ENCODE results near the gene TUSC2. TPM values are rescaled to one million over a fixed set of nuclear protein-coding genes. Genes with fewer than 3 reads are reported as not detected.

Gene TUSC2
- total RNA-seq, 2 donors from 2014 or later: 23.5 to 28.1 TPM

GRCh38 chr3:50352781-50353180 is 24.8 kb upstream of the TUSC2 start:
- Histone ChIP-seq H3K4me1 (ENCODE audit: control insufficient read depth, insufficient read depth, low read length) (peaks cover 2% of the 10 kb centered on the region), H3K9ac (ENCODE audit: extremely low read depth, low read length, poor library complexity, severe bottlenecking) (no peak overlapping the region), H3K27ac (ENCODE audit: low read depth, low read length) (no peak overlapping the region), H3K36me3 (ENCODE audit: control insufficient read depth, insufficient read depth, low read length) (peaks cover 42% of the 10 kb centered on the region), H3K4me3 (ENCODE audit: low read length) (no peak overlapping the region), H3K27me3 (ENCODE audit: control insufficient read depth, insufficient read depth, low read length, poor library complexity, severe bottlenecking) (no peaks in the 10 kb centered on the region), H3K9me3 (ENCODE audit: control insufficient read depth, low read length) (no peaks in the 10 kb centered on the region)
- 33 to 81% methylated on average over 1 to 2 of the region's 2 CpGs for WGBS, 2 experiments (ENCODE audit: insufficient coverage in 1 of 2, insufficient read length in 1 of 2)
- Mint-ChIP-seq H3K27me3 (ENCODE audit: insufficient read depth) (peaks cover 1% of the 10 kb centered on the region), H3K4me3 (no peak overlapping the region), H3K9me3 (no peaks in the 10 kb centered on the region), H3K27ac (no peak overlapping the region), H3K4me1 (peaks cover 26% of the 10 kb centered on the region), H3K36me3 (ENCODE audit: low read depth) (peaks cover 18% of the 10 kb centered on the region)
- no peak for DNase-seq
- peak; percentile 55 for TF ChIP-seq CTCF (conservative IDR thresholded peaks at IDR 0.05)

GRCh38 chr3:50351323-50351697 is 23.3 kb upstream of the TUSC2 start:
- H3K36me3 ChIP-seq (ENCODE audit: control insufficient read depth, insufficient read depth, low read length): peaks cover 39% of the 10 kb centered on the region
- H3K27ac ChIP-seq (ENCODE audit: low read depth, low read length): no peak overlapping the region
- 87 to 93% methylated on average over 7 to 11 of the region's 11 CpGs for WGBS, 2 experiments (ENCODE audit: insufficient coverage in 1 of 2, insufficient read length in 1 of 2)
- Mint-ChIP-seq H3K9me3 (no peaks in the 10 kb centered on the region), H3K27me3 (ENCODE audit: insufficient read depth) (peaks cover 4% of the 10 kb centered on the region), H3K27ac (peak overlapping the region; percentile 61), H3K36me3 (ENCODE audit: low read depth) (peaks cover 21% of the 10 kb centered on the region), H3K4me1 (peaks cover 11% of the 10 kb centered on the region), H3K4me3 (peak overlapping the region; percentile 89)
- no peaks in the 10 kb centered on the region for H3K27me3 ChIP-seq (ENCODE audit: control insufficient read depth, insufficient read depth, low read length, poor library complexity, severe bottlenecking)
- H3K9ac ChIP-seq (ENCODE audit: extremely low read depth, low read length, poor library complexity, severe bottlenecking): no peak overlapping the region
- H3K9me3 ChIP-seq (ENCODE audit: control insufficient read depth, low read length): no peaks in the 10 kb centered on the region
- no peaks in the 10 kb centered on the region for H3K4me1 ChIP-seq (ENCODE audit: control insufficient read depth, insufficient read depth, low read length)
- peak overlapping the region; percentile 93 for H3K4me3 ChIP-seq (ENCODE audit: low read length)
- no peak for DNase-seq
- TF ChIP-seq CTCF (conservative IDR thresholded peaks at IDR 0.05): no peak

GRCh38 chr3:50350527-50351322 is 22.7 kb upstream of the TUSC2 start, which contains the start of the genes CYB561D2 and NPRL2:
CYB561D2 (plus strand) TSS chr3:50350862; CDS start chr3:50351434, 572 bp downstream.
NPRL2 (minus strand) TSS chr3:50350775; CDS start chr3:50350652, 123 bp downstream.
- WGBS, 2 experiments (ENCODE audit: insufficient coverage in 1 of 2, insufficient read length in 1 of 2): 2 to 3% methylated on average over 49 to 64 of the region's 64 CpGs
- Mint-ChIP-seq H3K4me1 (peaks cover 11% of the 10 kb centered on the region), H3K36me3 (ENCODE audit: low read depth) (peaks cover 20% of the 10 kb centered on the region), H3K27me3 (ENCODE audit: insufficient read depth) (peaks cover 8% of the 10 kb centered on the region), H3K27ac (peak within 1 kb of the TSS; percentile 93), H3K9me3 (no peaks in the 10 kb centered on the region), H3K4me3 (peak within 1 kb of the TSS; percentile 89)
- peaks cover 33% of the 10 kb centered on the region for H3K36me3 ChIP-seq (ENCODE audit: control insufficient read depth, insufficient read depth, low read length)
- peak within 1 kb of the TSS; percentile 62 for H3K9ac ChIP-seq (ENCODE audit: extremely low read depth, low read length, poor library complexity, severe bottlenecking)
- H3K27me3 ChIP-seq (ENCODE audit: control insufficient read depth, insufficient read depth, low read length, poor library complexity, severe bottlenecking): no peaks in the 10 kb centered on the region
- no peak for TF ChIP-seq CTCF (conservative IDR thresholded peaks at IDR 0.05)
- DNase-seq: peak; percentile 98
- peak within 1 kb of the TSS; percentile 34 for H3K27ac ChIP-seq (ENCODE audit: low read depth, low read length)
- peak within 1 kb of the TSS; percentile 93 for H3K4me3 ChIP-seq (ENCODE audit: low read length)
- H3K9me3 ChIP-seq (ENCODE audit: control insufficient read depth, low read length): no peaks in the 10 kb centered on the region
- no peaks in the 10 kb centered on the region for H3K4me1 ChIP-seq (ENCODE audit: control insufficient read depth, insufficient read depth, low read length)

Data from endodermal cell (in vitro differentiated cells).